Left kidney (tissue), 2 donors: ENCODE results near the gene WDR5B. TPM values are rescaled to one million over a fixed set of nuclear protein-coding genes. Genes with fewer than 3 reads are reported as not detected.

Experiments
- DNase-seq: peaks from one replicate; pipeline ENCODE4 v3.0.0-alpha.2; 2013
- polyA plus RNA-seq: library from polyadenylated mRNA; unstranded; fragments of 120-200 nt; gene quantifications from one replicate; pipeline ENCODE4 v1.2.1, GENCODE V29; 2013; ENCODE audit not compliant: insufficient read length

The WDR5B gene
- polyA plus RNA-seq, 1 donor: 11.6 TPM

DNA sequence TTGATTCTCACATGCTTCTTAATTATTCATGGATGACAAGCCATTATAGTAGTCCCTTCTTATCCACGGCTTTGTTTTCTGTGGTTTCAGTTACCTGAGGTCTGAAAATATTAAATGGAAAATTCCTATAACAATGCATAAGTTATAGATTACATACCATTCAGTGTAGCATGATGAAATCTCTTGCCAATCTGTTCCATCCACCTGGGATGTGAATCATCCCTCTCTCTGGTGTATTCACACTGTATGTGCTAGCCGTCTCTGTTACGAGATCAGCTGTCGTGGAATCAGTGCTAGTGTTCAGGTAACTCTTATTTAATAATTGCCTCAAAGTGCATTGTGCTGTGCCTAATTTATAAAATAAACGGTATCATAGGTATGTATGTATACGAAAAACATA lies 5.2 kb downstream of the WDR5B start:
- no peak for DNase-seq

GRCh38 chr3:122410111-122410510 lies 5.8 kb downstream of the WDR5B start:
- no peak for DNase-seq

- no peak for DNase-seq
Measured at GRCh38 chr3:122409446-122409845, 6.4 kb downstream of the WDR5B start.

- DNase-seq: no peak
Measured at GRCh38 chr3:122407946-122408345, 7.9 kb downstream of the WDR5B start.

GRCh38 chr3:122406198-122406597 lies 9.7 kb downstream of the WDR5B start:
- no peak for DNase-seq

GRCh38 chr3:122405015-122405414 lies 10.8 kb downstream of the WDR5B start:
- DNase-seq: no peak

DNA sequence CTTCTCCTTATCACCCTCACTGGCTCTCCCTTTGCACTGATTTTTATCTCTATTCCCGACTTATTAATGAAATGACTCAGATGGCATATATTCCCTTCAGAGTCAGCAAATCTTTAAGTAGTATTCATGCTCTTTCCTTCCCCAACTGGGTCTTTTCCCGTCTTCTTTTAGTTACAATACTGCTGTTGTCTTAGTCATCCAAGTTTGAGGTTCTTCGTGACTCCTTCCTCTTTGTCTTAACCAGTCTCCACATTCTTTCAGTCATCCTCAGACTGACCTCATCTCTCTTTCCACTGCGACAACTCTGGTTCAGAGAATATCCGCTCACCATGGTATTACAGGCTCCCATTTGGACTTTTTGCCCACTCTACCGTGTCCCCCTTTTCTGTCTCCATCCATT lies 12.4 kb downstream of the WDR5B start:
- no peak for DNase-seq

GRCh38 chr3:122398920-122399319 lies 16.9 kb downstream of the WDR5B start:
- DNase-seq: no peak

- no peak for DNase-seq
Measured at GRCh38 chr3:122397201-122397600, 18.7 kb downstream of the WDR5B start.

GRCh38 chr3:122396511-122396910 lies 19.4 kb downstream of the WDR5B start:
- no peak for DNase-seq

GRCh38 chr3:122395582-122395981 lies 20.3 kb downstream of the WDR5B start:
- no peak for DNase-seq

- DNase-seq: no peak
Measured at GRCh38 chr3:122394173-122394572, 21.7 kb downstream of the WDR5B start.

DNA sequence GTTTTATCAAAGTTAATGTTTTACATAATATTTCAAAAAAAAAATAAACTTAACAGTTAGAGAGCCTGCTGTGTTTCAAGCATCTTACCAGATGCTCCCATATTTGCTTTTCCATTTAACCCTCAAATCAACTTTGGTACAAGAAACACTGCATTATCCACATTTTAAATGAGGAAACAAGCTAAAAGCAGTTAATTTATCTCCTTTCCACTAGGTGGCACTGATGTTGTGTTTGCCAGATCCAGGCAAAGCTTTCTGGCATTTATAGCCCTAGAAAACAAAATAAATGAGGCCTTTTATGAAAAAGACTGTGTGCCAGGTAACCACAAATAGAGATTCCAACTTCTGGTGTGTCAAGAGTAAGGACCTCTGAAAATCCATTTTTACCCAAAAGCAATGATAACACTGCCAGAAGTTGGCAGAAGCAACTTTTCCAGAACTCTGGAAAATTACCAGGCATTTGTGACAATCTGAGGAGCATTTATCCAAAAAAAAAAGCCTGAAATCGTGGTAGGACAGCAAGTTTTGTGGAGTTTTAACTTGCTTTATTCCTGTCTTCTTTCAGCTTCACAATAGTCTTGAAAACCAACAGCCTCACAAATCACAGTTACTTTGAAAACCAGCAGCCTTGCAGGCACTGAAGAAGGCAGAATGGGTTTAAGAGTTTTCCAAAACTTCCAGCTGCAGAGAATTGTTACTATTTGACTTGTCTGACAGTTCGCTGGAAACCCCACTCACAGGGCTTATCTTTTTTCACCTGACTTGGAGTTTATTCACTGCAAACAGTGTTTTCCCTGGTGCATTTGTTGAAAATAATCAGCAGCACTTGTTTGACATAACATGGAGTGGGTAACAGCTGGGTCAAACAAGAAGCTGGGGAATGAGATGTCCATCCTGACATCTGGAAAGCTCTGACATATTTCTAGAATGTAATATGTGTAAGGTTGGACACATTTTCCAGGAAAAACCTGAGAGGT lies 22.7 kb downstream of the WDR5B start:
- DNase-seq: no peak

- no peak for DNase-seq
Measured at GRCh38 chr3:122391681-122392446, 24.0 kb downstream of the WDR5B start.

DNA sequence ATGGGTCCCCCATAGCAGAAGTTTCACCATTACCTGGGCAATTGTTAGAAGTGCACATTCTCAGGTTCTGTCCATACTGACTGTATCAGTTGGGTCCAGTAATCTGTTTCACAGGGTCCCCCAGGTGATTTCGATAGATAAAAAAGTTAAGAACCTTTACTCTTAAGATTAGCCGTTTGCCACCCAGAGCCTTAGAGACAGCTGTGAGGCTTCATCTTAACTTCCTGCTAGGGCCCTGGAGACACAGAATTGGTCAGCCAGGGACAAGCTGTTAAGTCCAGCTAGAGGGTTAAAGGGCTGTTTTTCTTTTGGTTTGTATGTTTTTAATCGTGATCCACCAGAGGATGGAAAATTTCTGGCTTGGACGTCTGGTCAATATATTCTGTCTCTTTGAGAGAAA lies 25.2 kb downstream of the WDR5B start:
- DNase-seq: no peak

DNA sequence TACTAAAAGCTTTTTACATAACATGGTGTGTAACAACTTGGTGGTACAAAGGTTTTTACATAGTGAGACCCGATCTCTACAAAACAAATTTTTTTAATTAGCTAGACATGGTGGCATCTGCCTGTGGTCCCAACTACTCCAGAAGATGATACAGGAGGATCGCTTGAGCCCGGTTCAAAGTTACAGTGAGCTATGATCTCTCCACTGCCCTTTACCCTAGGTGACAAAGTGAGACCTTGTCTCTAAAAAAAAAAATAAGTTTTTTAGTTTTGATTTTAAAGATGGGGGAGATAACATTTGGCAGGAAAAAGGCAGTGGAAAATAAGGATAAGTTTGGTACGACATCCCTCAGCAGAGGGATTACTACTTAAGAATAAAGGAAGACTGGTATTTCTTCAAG lies 26.0 kb downstream of the WDR5B start:
- no peak for DNase-seq

DNA sequence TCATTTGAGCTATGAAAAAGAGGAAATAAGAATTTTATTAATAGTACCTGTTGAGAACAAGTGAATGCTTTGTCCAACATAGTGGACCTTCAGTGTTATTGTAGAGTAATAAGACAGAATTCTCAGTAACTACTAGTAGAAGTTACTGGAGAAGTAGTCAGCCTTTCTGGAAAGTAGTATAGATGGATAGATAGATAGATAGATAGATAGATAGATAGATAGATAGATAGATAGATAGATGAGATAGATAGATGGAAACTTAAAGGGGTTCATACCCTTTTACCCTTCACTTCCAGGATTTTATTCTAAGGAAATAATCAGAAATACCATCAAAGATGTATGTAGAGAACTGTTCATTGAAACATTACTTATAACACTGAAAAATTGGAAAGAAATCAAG lies 26.7 kb downstream of the WDR5B start:
- no peak for DNase-seq

DNA sequence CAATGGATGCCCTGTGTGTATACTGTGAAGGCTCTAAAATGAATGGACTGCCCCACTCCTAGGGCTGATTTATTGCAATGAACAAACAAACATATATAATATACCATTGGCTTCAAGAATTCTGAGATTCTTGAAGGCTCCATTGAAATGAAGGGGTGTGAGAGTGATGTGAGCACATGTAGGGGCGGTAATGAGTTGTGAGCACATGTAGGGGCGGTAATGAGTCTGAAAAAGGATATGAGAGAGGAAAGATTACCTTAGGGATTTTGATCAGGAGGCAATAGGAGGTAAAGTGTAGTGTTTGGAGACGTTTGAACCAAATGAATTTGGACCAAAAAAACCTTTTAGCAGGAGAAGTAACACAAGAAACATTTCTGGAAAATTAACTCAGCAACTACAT lies 28.2 kb downstream of the WDR5B start:
- no peak for DNase-seq

DNA sequence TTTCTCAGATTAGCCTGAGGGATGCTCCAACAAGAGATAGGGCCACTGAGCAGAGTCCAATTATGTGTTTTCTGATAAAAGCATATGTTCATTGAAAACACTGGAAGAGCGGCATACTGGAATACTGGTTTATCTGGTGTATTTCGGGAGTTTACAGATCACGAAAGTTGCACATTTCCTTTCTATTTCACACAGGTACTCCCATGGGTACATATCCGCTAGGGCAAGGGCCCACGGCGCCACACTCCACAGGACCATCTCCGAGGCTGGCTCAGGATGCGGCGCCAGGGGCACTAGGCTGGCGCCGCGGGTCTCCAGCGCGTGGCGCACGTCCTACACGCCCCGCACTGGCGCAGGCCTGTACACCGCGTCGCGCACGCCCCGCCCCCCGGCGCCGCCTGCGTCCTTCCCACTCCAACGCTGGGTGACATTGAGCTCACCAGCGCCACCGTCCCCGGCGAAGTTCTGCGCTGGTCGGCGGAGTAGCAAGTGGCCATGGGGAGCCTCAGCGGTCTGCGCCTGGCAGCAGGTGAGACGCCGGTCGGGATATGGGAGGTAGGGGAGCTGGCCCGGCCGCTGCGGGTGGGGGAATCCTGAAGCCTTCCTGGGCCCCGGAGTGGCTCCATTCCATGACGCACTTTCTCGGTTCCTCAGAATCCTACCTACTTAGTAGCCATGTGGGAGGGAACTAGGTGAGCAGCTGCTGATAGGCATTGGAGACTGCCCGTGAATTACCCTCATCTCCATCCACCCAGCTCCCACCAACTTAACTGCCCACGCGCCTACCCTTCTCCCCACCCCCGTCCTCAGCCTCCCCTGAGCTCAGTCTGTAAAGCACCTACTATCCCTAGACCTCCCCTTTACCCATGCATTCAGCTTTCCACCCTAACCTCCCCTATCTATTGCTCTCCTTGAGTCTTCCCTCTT lies 31.8 kb downstream of the WDR5B start, which contains the start of gene FAM162A:
TSS of gene FAM162A (plus strand) at position 412 of the 927 bp plus-strand sequence. CDS start at position 496, 84 bp downstream.
- peak; percentile 95 for DNase-seq

- peak; percentile 91 for DNase-seq
Measured at GRCh38 chr3:122382888-122383666, 32.8 kb downstream of the WDR5B start, which contains the start of gene MIX23. TSS of gene MIX23 (minus strand) at chr3:122383231. CDS start at chr3:122383224, 7 bp downstream.

GRCh38 chr3:122377975-122378374 lies 37.9 kb downstream of the WDR5B start:
- no peak for DNase-seq
